ENCODE results near the gene NLK. TPM values are rescaled to one million over a fixed set of nuclear protein-coding genes. Genes with fewer than 3 reads are reported as not detected.

Gene NLK
- total and polyA plus RNA-seq, 2 donors (not counting 1 experiment from before 2014, with no cell fraction given), result 12.7 to 24.8 TPM

DNA sequence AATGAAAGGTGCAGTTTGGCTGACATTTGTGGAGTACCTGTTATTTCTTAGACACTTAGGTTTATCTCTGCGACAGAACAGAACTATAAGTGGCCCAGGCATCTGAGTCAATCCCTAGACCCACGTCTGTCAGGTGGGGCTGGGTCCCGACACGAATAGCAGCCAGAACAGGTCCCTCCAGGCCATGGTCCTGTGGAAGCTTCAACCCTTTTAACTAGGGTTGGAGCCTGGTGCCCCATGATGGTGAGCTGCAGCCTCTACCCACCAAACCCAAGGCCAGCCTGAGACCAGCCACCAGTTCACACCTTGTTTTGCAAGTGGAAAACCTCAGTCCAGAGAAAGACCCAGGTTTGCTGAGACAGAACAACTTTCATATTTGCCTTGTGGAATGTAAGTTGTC is 202.0 kb downstream of the NLK start:
- ATAC-seq (ENCODE audit: low read depth) (no peak), DNase-seq (no peak)
- H3K27ac ChIP-seq (ENCODE audit: low read length in 2 of 2), result no peak overlapping the region
- WGBS (ENCODE audit: insufficient coverage), result 96% methylated on average over 4 of the region's 4 CpGs
- no peaks in the 10 kb centered on the region for H3K36me3 ChIP-seq (replicated peaks in 1 of 2; ENCODE audit: control extremely low read depth in 1 of 2, control insufficient read depth in 1 of 2, extremely low read depth in 1 of 2, insufficient read depth in 2 of 2, low read length in 1 of 2)
- no peak for TF ChIP-seq EZH2 (IDR thresholded peaks at IDR 0.05; ENCODE audit: borderline replicate concordance, insufficient read depth, low read depth, low read length, poor library complexity, severe bottlenecking)
- TF ChIP-seq, protein P1, sequence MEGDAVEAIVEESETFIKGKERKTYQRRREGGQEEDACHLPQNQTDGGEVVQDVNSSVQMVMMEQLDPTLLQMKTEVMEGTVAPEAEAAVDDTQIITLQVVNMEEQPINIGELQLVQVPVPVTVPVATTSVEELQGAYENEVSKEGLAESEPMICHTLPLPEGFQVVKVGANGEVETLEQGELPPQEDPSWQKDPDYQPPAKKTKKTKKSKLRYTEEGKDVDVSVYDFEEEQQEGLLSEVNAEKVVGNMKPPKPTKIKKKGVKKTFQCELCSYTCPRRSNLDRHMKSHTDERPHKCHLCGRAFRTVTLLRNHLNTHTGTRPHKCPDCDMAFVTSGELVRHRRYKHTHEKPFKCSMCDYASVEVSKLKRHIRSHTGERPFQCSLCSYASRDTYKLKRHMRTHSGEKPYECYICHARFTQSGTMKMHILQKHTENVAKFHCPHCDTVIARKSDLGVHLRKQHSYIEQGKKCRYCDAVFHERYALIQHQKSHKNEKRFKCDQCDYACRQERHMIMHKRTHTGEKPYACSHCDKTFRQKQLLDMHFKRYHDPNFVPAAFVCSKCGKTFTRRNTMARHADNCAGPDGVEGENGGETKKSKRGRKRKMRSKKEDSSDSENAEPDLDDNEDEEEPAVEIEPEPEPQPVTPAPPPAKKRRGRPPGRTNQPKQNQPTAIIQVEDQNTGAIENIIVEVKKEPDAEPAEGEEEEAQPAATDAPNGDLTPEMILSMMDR (IDR thresholded peaks at IDR 0.05), result no peak
- no peaks in the 10 kb centered on the region for H3K9me3 ChIP-seq (ENCODE audit: control extremely low read depth in 1 of 3, control insufficient read depth in 2 of 3, insufficient read depth in 1 of 3, low read length in 2 of 3)
- no peak overlapping the region for H3K4me2 ChIP-seq (replicated peaks; ENCODE audit: low read depth, low read length, poor library complexity, severe bottlenecking)
- no peak overlapping the region for H3K4me3 ChIP-seq (ENCODE audit: control extremely low read depth in 1 of 5, extremely low read depth in 1 of 5, insufficient read depth in 1 of 5, low read depth in 2 of 5, low read length in 4 of 5)
- H2AFZ ChIP-seq (ENCODE audit: insufficient read depth, low read depth, low read length, poor library complexity, severe bottlenecking), result no peak overlapping the region
- H3K4me3 Mint-ChIP-seq, result no peak overlapping the region
- H4K20me1 ChIP-seq (ENCODE audit: control insufficient read depth, insufficient read depth, low read length, poor library complexity, severe bottlenecking), result no peaks in the 10 kb centered on the region
- no peak overlapping the region for H3K9ac ChIP-seq (ENCODE audit: low read length)
- H3K79me2 ChIP-seq (ENCODE audit: control insufficient read depth, insufficient read depth, low read length), result no peaks in the 10 kb centered on the region
- no peaks in the 10 kb centered on the region for H3K4me1 Mint-ChIP-seq
- peaks cover 8% of the 10 kb centered on the region for H3K27me3 Mint-ChIP-seq
- CTCF ChIA-PET, result no interaction called here
- no peaks in the 10 kb centered on the region for H3K4me1 ChIP-seq (ENCODE audit: control insufficient read depth in 2 of 2, insufficient read depth in 2 of 2, low read length in 2 of 2)
- H3K9me3 Mint-ChIP-seq (ENCODE audit: insufficient read depth), result no peaks in the 10 kb centered on the region
- no peaks in the 10 kb centered on the region for H3K27me3 ChIP-seq (replicated peaks in 1 of 4; ENCODE audit: control extremely low read depth in 1 of 4, control insufficient read depth in 3 of 4, insufficient read depth in 4 of 4, low read length in 3 of 4)
- POLR2A ChIA-PET, result no interaction called here
- H3K27ac Mint-ChIP-seq, result no peak overlapping the region
- intact Hi-C loops (cut with micrococcal nuclease), result no loop called here

Small RNA genes lying within 50 kb of the gene (small RNA-seq; reads per million reads assigned to genes)
- not detected for gene RF00006 (ENCODE audit: insufficient read length, low read depth, low replicate concordance)
- not detected for gene RF00156 (ENCODE audit: insufficient read length, low read depth, low replicate concordance)
- not detected for gene RF00601 (ENCODE audit: insufficient read length, low read depth, low replicate concordance)
- gene RPS29P22 (ENCODE audit: insufficient read length, low read depth, low replicate concordance), result not detected

Other genes starting within 250 kb of the NLK start
- 0.10 and 0.12 TPM in 2 replicates for gene NOS2, start 242.1 kb upstream of the NLK start, total RNA-seq
- gene NOS2, start 242.1 kb upstream of the NLK start, polyA plus RNA-seq, result 0.12 TPM in 2 replicates
- gene LYRM9, start 149.3 kb upstream of the NLK start, total RNA-seq, result 12.1 and 14.0 TPM in 2 replicates
- gene LYRM9, start 149.3 kb upstream of the NLK start, polyA plus RNA-seq, result 14.2 and 15.7 TPM in 2 replicates

Measured in B cell (primary cell).